Measurements from ENCODE around the gene CACFD1. TPM values are rescaled to one million over a fixed set of nuclear protein-coding genes. Genes with fewer than 3 reads are reported as not detected.

Gene CACFD1
- total RNA-seq, 2 donors from 2014 or later = 15.8 to 19.5 TPM

DNA sequence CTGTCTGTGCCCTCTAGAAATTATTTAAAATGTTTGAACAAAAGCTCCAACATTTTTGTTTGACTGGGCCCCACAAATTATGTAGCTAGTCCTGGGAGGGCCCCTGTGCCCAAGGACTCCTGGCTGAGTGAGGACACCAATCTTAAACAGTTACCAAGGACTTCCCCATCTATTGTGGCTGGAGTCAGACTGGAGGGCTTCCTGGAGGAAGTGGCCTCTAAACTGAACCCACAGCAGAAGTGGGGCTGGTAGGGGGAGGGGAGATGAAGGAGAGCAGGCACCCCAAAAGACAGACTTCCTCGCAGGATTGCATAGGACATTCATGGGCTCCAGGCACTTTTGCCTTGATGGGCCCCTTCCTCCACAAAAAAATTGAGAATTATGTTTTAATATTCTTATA is 29.5 kb upstream of the CACFD1 start:
- Histone ChIP-seq H3K36me3 (no peaks in the 10 kb centered on the region), H3K4me3 (no peak overlapping the region), H3K9me3 (no peaks in the 10 kb centered on the region), H3K27ac (no peak overlapping the region), H3K27me3 (replicated peaks; ENCODE audit: insufficient read depth) (no peaks in the 10 kb centered on the region), H3K4me1 (ENCODE audit: control insufficient read depth in 1 of 2, low read depth in 2 of 2) (no peaks in the 10 kb centered on the region)
- DNase-seq (ENCODE audit: low spot score) = no peak
- TF ChIP-seq, protein P1, sequence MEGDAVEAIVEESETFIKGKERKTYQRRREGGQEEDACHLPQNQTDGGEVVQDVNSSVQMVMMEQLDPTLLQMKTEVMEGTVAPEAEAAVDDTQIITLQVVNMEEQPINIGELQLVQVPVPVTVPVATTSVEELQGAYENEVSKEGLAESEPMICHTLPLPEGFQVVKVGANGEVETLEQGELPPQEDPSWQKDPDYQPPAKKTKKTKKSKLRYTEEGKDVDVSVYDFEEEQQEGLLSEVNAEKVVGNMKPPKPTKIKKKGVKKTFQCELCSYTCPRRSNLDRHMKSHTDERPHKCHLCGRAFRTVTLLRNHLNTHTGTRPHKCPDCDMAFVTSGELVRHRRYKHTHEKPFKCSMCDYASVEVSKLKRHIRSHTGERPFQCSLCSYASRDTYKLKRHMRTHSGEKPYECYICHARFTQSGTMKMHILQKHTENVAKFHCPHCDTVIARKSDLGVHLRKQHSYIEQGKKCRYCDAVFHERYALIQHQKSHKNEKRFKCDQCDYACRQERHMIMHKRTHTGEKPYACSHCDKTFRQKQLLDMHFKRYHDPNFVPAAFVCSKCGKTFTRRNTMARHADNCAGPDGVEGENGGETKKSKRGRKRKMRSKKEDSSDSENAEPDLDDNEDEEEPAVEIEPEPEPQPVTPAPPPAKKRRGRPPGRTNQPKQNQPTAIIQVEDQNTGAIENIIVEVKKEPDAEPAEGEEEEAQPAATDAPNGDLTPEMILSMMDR (IDR thresholded peaks at IDR 0.05) = no peak
- ATAC-seq (ENCODE audit: insufficient number of reproducible peaks, low FRiP score, low read depth) = no peak

DNA sequence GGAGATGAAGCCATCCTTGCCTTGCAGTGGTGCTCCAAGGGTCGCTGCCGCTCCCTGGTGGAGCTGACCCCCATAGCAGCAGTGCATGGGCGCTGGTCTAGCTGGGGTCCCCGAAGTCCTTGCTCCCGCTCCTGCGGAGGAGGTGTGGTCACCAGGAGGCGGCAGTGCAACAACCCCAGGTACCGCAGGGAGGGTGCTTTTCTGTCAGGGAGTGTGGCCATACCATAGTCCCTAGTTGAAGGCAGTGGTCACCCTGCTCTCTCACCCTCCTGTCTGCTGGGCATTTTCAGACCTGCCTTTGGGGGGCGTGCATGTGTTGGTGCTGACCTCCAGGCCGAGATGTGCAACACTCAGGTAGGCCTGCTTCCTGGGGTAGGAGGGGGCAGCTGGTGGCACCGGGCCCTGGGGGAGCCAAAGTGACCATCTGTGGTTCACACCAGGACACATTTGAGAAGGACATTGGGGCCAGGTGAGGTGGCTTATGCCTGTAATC is 26.4 kb upstream of the CACFD1 start:
- no peak for DNase-seq (ENCODE audit: low spot score)
- Histone ChIP-seq H3K4me3 (no peak overlapping the region), H3K27ac (no peak overlapping the region), H3K36me3 (no peaks in the 10 kb centered on the region), H3K4me1 (ENCODE audit: control insufficient read depth in 1 of 2, low read depth in 2 of 2) (no peaks in the 10 kb centered on the region), H3K27me3 (replicated peaks; ENCODE audit: insufficient read depth) (no peaks in the 10 kb centered on the region), H3K9me3 (no peaks in the 10 kb centered on the region)
- TF ChIP-seq, protein P1 (IDR thresholded peaks at IDR 0.05) = no peak
- no peak for ATAC-seq (ENCODE audit: insufficient number of reproducible peaks, low FRiP score, low read depth)

DNA sequence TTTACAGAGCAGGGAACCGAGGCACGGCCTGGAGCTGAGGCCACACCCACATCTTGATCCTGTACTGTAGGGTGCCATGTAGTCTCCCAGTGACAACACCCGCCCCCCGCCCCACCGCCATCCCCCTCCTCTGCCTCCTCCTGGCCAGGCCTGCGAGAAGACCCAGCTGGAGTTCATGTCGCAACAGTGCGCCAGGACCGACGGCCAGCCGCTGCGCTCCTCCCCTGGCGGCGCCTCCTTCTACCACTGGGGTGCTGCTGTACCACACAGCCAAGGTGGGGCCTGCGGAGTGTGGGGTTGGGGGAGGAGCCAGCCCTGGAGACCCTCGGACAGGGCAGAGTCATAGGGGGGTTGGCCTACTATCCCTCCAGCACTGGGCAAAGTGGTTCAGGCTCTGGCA is 23.1 kb upstream of the CACFD1 start:
- DNase-seq (ENCODE audit: low spot score) (no peak), ATAC-seq (ENCODE audit: insufficient number of reproducible peaks, low FRiP score, low read depth) (no peak)
- no peak overlapping the region for H3K27ac ChIP-seq
- H3K27me3 ChIP-seq (replicated peaks; ENCODE audit: insufficient read depth) = no peaks in the 10 kb centered on the region
- no peak overlapping the region for H3K4me3 ChIP-seq
- no peaks in the 10 kb centered on the region for H3K36me3 ChIP-seq
- TF ChIP-seq, protein P1 (IDR thresholded peaks at IDR 0.05) = no peak
- no peaks in the 10 kb centered on the region for H3K4me1 ChIP-seq (ENCODE audit: control insufficient read depth in 1 of 2, low read depth in 2 of 2)
- no peaks in the 10 kb centered on the region for H3K9me3 ChIP-seq

DNA sequence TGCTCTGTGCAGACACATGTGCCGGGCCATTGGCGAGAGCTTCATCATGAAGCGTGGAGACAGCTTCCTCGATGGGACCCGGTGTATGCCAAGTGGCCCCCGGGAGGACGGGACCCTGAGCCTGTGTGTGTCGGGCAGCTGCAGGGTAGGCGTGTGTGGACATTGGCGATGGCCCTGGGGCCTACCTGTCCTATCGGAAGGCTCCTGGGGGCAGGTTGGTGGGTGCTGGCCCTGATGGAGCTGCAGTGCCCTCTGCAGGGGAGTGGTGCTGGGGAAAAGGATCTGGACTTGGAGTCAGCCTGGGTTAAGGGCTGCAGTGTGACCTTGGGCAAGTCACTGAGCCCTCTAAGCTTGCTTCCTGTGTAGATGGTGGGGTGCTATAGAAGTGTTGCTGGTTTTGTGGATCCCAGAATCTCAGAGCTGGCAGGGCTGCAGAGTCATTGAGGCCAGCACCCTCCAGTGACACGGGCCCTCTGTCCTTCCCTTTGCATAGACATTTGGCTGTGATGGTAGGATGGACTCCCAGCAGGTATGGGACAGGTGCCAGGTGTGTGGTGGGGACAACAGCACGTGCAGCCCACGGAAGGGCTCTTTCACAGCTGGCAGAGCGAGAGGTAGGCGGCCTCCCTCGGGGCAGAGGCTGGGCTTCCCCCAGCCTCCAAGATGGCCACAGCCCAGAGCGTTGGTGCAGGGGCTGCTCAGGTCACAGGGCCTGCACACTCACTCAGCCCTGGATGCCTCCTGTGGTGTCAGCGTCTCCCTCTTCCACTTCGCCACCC is 21.8 kb upstream of the CACFD1 start:
- DNase-seq (ENCODE audit: low spot score) (no peak), ATAC-seq (ENCODE audit: insufficient number of reproducible peaks, low FRiP score, low read depth) (no peak)
- Histone ChIP-seq H3K27ac (no peak overlapping the region), H3K4me1 (ENCODE audit: control insufficient read depth in 1 of 2, low read depth in 2 of 2) (no peaks in the 10 kb centered on the region), H3K9me3 (no peaks in the 10 kb centered on the region), H3K36me3 (no peaks in the 10 kb centered on the region), H3K27me3 (replicated peaks; ENCODE audit: insufficient read depth) (no peaks in the 10 kb centered on the region), H3K4me3 (no peak overlapping the region)
- TF ChIP-seq, protein P1 (IDR thresholded peaks at IDR 0.05) = no peak

DNA sequence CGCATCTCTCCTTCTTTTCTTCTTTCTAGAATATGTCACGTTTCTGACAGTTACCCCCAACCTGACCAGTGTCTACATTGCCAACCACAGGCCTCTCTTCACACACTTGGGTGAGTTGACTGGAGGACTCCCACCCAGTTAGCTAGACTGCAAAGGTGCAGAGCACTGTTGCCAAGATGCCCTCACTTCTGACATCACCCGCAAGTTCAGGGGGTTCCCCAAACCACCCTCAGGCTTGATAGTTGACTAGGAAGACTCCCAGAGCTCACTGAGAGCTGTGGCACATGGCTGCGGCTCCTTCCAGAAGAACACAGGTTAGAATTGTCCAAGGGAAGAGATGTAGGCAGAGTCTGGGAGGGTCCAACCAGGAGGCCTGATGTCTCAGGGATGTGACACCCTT is 20.4 kb upstream of the CACFD1 start:
- TF ChIP-seq, protein P1 (IDR thresholded peaks at IDR 0.05) = no peak
- H3K9me3 ChIP-seq = no peaks in the 10 kb centered on the region
- H3K36me3 ChIP-seq = no peaks in the 10 kb centered on the region
- H3K4me1 ChIP-seq (ENCODE audit: control insufficient read depth in 1 of 2, low read depth in 2 of 2) = no peaks in the 10 kb centered on the region
- no peak for ATAC-seq (ENCODE audit: insufficient number of reproducible peaks, low FRiP score, low read depth)
- H3K4me3 ChIP-seq = no peak overlapping the region
- H3K27ac ChIP-seq = no peak overlapping the region
- no peak for DNase-seq (ENCODE audit: low spot score)
- no peaks in the 10 kb centered on the region for H3K27me3 ChIP-seq (replicated peaks; ENCODE audit: insufficient read depth)

Measured in thoracic aorta (tissue), 2 donors.